GM03348 (cell line): Measurements from ENCODE around the gene CCNH.

ENCODE experiments used
- DNase-seq: peaks from one replicate; pipeline ENCODE4 v3.0.0; 2012; ENCODE audit warnings: low spot score

The CCNH gene

GRCh38 chr5:87403409-87403808 is 9.3 kb downstream of the CCNH start:
- DNase-seq, result no peak

- DNase-seq, result no peak
Measured at GRCh38 chr5:87401626-87402025, 11.1 kb downstream of the CCNH start.

- DNase-seq, result peak; percentile 49
Measured at GRCh38 chr5:87400305-87400899, 12.3 kb downstream of the CCNH start.

GRCh38 chr5:87399720-87400119 is 13.0 kb downstream of the CCNH start:
- DNase-seq, result no peak

- no peak for DNase-seq
Measured at GRCh38 chr5:87398981-87399614, 13.6 kb downstream of the CCNH start.

- peak; percentile 22 for DNase-seq
Measured at GRCh38 chr5:87394411-87395165, 18.1 kb downstream of the CCNH start.

GRCh38 chr5:87393331-87393730 is 19.4 kb downstream of the CCNH start:
- DNase-seq, result peak; percentile 43

GRCh38 chr5:87392801-87393200 is 19.9 kb downstream of the CCNH start:
- peak; percentile 9 for DNase-seq

GRCh38 chr5:87392170-87392569 is 20.6 kb downstream of the CCNH start:
- no peak for DNase-seq

- no peak for DNase-seq
Measured at GRCh38 chr5:87390576-87391199, 22.0 kb downstream of the CCNH start.

- DNase-seq, result no peak
Measured at GRCh38 chr5:87390075-87390474, 22.7 kb downstream of the CCNH start.

- no peak for DNase-seq
Measured at GRCh38 chr5:87389296-87390034, 23.3 kb downstream of the CCNH start.

GRCh38 chr5:87388129-87388528 is 24.6 kb downstream of the CCNH start:
- DNase-seq, result no peak

GRCh38 chr5:87385802-87386201 is 26.9 kb downstream of the CCNH start:
- no peak for DNase-seq

GRCh38 chr5:87383216-87383615 is 29.5 kb downstream of the CCNH start:
- DNase-seq, result peak; percentile 11

GRCh38 chr5:87382224-87382623 is 30.5 kb downstream of the CCNH start:
- DNase-seq, result no peak

- DNase-seq, result no peak
Measured at GRCh38 chr5:87372705-87373104, 40.0 kb downstream of the CCNH start.

- DNase-seq, result no peak
Measured at GRCh38 chr5:87369431-87369830, 43.3 kb downstream of the CCNH start.

- DNase-seq, result no peak
Measured at GRCh38 chr5:87368601-87369000, 44.1 kb downstream of the CCNH start.

- no peak for DNase-seq
Measured at GRCh38 chr5:87367243-87367642, 45.5 kb downstream of the CCNH start.

GRCh38 chr5:87361536-87362213 is 51.1 kb downstream of the CCNH start:
- DNase-seq, result no peak

- DNase-seq, result peak; percentile 13
Measured at GRCh38 chr5:87361031-87361445, 51.7 kb downstream of the CCNH start.
